Activated CD8-positive, alpha-beta memory T cell treated with anti-CD3 and anti-CD28 coated beads, Interleukin-2, amount 50 U/mL, for 1 hour (primary cell): ENCODE data around the gene ABI1.
"Not testable (repeated sequence)": the region's sequence is repeated elsewhere in the genome, so short reads cannot be mapped to it uniquely, and the experiment has no call there.

ENCODE experiments used
- DNase-seq: peaks from one replicate; pipeline ENCODE4 v3.0.0-alpha.2; 2020; ENCODE audit errors: extremely low read depth

The ABI1 gene

GRCh38 chr10:26860443-26861204 is at the start of gene ABI1:
TSS of gene ABI1 (minus strand) at chr10:26860958. CDS start at chr10:26860863, 95 bp downstream.
- peak; percentile 97 for DNase-seq

GRCh38 chr10:26909753-26910152 is 49.0 kb upstream of the ABI1 start:
- DNase-seq, result no peak

GRCh38 chr10:26905253-26905781 is 44.6 kb upstream of the ABI1 start:
- not testable (repeated sequence) for DNase-seq

DNA sequence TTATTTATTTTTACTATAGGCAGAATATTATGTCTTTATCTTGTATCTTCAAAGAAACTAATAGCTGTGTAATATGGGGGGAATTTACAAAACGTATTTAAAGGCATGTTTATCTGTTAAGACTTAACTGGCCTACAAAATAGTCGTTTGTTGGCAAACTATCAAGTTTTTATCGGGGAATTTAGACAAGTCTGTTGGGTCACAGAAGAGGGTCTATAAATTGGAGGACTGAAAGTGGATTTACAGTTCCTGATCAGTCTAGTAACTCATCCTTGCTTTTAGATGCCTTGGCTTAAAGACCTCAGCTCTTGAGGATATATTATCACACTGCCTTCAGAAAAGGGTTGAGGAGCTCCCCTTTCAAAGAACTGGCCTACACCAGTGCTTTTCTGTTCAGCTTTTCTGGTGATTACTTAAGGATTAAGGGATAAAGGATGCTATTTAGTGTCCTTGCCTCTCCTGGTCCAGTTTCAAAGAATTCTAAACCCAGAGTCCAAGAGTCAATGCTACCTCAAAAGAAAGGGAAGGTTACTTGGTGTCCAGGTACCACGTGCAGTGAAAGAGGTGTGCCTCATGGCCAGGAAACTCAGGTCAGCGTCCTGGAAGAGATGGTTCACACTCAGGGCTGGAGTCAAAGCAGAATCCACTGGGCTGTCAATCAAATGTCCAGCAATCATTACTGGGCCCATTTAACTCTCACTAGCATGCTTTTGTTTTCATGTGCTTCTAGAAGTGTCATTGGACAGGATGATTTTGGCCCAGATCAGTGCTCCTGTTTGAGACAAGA is 42.9 kb upstream of the ABI1 start:
- no peak for DNase-seq

DNA sequence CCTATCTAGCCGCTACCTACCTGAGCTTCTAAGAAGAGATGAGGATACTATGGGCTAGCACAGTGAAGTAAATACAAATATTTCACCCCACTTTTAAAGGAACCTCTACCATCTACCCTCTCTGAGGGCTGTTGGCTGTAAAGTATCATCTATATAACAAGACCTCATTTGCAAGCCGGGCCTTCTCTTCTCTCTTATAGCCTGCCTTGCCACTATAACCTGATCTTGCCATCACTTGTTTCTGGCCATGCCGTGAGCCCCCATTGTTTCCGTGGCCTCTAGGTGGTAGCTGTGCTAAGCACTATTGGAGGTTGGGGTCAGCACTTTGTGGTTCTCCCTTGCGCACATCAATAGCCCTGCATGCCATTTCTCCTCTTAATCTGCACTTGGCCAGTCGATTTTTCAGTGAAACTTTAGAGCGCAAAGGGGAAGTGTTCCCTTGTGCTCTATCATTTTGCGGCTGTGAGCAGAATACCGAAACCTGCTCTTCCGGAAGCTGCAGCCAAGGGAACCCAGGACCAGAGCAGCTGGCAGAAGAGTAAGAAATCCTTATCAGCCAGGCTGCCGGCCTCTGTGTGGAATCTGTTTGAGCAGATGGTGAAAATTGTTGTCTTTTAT is 31.7 kb upstream of the ABI1 start:
- not testable (repeated sequence) for DNase-seq

DNA sequence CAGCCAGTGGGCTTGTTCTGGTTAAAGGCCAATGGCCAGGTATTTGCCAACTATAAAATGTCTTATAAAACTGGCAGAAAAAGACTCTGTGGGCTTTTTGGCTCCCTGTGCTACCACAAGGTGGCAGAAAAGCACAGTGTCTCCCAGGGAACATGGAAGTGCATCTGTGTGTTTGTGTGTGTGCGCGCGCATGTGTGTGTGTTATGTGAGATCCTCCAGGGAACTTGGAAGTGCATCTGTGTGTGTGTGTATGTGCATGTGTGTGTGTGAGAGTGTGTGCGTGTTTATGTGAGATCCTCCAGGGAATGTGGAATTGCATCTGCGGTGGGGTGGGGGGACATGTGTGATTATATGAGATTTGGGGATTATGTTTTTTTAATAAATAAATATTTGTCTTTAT is 30.2 kb upstream of the ABI1 start:
- DNase-seq, result no peak

DNA sequence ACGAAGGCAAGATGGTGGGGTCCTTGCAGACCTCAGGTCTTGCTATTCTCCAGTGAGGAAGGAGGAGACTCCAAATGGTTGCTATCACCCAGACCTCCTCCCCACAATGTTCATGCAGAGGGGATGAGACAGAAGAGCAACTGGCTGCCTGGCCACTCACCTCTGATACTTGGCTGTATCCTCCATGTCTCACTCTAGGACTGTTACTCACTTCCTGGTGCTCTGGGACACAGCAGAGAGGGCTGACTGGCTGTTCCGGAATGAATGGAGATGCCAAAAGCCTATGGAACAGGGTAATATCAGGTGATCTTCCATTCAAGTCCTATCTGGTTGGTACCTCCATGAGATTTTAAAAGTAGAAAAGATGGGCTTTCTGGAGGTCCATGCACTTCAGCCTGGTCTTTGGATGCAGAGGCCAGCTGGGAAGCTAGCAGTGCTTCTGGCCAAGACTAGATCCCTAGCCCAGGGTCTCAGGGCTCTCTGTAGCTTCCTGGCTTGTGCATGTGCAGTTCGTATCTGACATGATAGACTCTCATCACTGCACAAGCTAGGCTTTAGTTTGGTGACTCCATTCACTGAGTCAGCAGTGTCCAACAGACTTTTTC is 27.0 kb upstream of the ABI1 start:
- DNase-seq, result no peak

GRCh38 chr10:26881600-26882331 is 21.0 kb upstream of the ABI1 start:
- peak; percentile 5 for DNase-seq

DNA sequence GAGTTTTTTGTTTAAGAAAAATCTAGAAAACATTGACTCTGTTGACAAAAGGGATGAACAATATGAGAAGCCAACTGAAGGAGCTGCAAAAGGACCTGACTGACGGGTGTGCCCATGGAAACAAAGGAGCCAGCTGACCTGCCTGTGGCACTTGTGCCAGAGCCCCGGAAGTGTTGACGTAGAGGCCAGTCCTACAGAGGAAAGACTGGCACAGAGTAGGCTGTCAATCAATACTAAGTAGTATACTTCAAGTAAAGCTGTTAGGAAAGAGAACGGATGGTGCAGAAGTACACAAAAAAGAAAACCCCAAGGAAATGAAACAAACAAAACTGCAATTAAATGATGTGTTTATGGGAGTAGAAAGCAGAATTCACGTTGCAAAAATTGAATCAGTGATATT is 19.0 kb upstream of the ABI1 start:
- no peak for DNase-seq

- DNase-seq, result no peak
Measured at GRCh38 chr10:26870766-26871165, 10.0 kb upstream of the ABI1 start.

GRCh38 chr10:26869528-26869927 is 8.8 kb upstream of the ABI1 start:
- no peak for DNase-seq

- no peak for DNase-seq
Measured at GRCh38 chr10:26863351-26864076, 2.8 kb upstream of the ABI1 start.

DNA sequence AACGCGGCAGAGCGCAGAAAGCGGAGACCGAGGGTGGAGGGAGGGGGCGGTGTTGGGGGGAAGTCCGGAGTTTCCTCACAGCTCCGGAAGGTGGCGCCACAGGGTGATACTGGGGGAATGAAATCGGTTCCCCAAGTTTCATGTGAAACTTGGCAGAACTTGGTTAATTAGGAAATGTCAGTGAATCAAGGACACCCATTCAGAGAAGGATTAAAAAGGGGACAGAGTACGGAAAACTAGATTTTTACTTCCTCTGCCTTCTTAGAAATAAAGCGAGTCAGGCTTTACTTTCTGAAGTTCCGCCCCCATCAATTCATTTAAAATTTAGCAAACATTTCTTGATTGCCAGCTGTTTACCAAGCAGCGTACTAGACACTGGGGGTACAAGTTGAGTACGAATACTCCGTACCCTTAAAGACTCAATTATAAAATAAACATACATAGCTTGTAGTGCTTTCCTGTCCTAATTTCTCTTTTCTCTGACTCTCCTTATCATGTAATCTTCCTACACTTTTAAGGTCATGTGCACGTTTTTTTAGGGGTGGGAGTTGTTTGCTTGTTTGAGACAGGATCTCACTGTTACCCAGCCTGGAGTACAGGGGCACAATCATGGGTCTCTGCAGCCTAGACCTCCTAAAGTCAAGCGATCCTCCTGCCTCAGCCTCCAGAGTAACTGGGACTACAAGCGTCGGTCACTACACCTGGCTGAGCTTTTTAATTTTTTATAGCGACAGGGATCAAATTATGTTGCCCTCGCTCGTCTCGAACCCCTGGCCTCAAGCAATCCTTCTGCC is 644 bp upstream of the ABI1 start:
- DNase-seq, result no peak

DNA sequence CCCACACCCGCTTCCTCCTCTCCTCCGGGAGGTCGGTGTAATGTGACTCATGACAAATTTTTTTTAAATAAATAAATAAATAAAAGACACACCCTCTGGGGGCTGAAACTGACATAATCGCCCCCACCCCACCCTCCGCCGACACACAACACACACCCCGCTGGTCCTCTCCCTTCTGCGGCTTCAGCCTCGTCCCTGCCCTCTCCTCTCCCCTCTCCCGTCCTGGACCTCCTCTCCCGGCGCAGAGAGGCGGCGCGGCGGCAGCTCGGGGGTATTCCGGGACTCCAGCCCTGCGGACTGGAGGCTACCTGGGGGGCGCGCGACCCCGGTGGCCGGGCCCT is 686 bp downstream of the ABI1 start:
- peak; percentile 18 for DNase-seq

DNA sequence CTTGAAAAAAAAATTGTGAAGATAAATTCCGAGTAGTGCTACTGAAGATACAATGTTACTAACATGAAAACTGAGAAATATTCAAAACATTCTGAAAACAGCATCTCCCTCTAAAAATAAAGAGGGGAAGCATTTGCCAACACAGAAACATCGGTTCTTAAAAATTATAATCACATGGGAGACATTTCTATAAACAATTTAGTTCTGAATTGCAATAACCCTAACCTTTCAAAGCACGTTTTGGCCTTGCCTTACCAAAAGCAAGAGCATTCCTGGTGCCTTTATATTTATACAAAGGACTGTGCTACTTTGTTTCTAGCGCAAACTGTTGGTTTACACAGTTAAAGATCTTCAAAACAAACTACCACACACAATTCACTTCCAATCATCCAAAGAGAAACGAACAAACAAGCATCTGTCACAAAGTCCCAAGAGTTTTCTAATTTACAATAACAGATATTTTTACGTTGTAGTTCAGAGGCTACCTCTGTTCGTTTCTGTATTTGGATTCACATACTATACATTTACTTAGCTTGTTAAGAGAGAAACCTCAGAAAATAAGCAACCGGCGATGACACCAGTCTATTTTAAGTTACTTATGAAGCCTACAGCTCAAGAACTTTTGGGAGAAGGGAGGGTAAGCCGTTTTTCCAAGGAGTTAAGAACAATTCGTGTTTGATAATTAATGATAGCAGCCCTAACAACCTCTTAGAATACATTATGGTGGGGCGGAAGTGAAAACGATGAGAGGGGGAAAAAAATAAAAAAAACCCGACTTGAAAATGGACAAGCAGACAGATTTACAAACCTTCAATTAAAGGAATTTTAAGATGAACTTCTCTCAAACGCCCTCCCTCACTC is 1.3 kb downstream of the ABI1 start:
- no peak for DNase-seq

DNA sequence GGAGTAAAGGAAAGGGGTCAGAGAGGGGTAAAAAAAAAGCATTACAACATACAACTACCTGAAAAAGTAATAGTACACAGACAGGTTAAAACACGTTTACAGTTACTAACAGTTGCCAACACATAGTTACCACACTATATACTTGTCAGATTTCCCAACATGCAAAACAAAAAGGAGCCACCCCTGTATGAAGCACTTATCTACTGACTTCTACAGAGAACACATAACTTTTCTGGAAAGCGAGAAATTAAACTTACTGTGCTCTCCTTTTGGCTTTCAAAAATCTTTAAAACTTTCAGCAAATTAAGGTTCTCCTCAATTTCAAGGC is 2.1 kb downstream of the ABI1 start:
- DNase-seq, result no peak

- DNase-seq, result no peak
Measured at GRCh38 chr10:26857991-26858706, 2.6 kb downstream of the ABI1 start.

DNA sequence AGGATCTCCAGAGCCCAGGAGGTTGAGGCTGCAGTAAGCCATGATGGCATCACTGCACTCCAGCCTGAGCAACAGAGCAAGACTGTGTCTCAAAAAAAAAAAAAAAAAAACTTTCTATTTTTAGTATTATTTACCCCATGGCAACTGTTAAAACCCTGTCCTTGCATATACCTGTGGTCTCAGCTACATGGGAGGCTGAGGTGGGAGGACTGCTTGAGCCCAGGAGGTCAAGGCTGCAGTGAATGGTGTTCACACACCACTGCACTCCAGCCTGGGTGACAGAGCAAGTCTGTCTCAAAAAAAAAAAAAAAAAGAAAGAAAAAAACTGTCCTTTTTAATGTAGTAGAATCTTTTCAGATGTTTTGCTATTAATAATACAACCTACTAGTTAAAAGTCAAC is 3.2 kb downstream of the ABI1 start:
- DNase-seq, result not testable (repeated sequence)

- no peak for DNase-seq
Measured at GRCh38 chr10:26855186-26855585, 5.6 kb downstream of the ABI1 start.
